Transverse colon (tissue), 4 donors: ENCODE data around the gene MTHFR.

ENCODE experiments used
- CTCF ChIP-seq, 5 experiments: fragments of 200-600 bp in 3 of 5; fragments of 450-650 bp in 2 of 5; sonication (generic) in 3 of 5; IDR thresholded peaks; 1 replicate in 2 of 5; 2 replicates in 3 of 5; pipeline ENCODE4 v1.5.1; 2016 to 2017; ENCODE audit warnings: antibody characterized with exemption in 5 of 5, inconsistent platforms in 3 of 5, mild to moderate bottlenecking in 2 of 5, moderate library complexity in 1 of 5
- POLR2A ChIP-seq: fragments of 450-650 bp; IDR thresholded peaks from one replicate; pipeline ENCODE4 v1.6.1; 2016; ENCODE audit warnings: antibody characterized with exemption, mild to moderate bottlenecking, moderate library complexity
- POLR2AphosphoS5 ChIP-seq, 3 donors: sonication (generic); formaldehyde crosslinking; IDR thresholded peaks; one replicate each; pipeline ENCODE4 v1.6.1; 2016; ENCODE audit warnings: antibody characterized with exemption in 3 of 3

GRCh38 chr1:11784256-11784992 is 21.3 kb downstream of the MTHFR start:
- no peak for TF ChIP-seq POLR2A
- no peak for TF ChIP-seq CTCF (IDR thresholded peaks at IDR 0.05)
- no peak for TF ChIP-seq POLR2AphosphoS5 (IDR thresholded peaks at IDR 0.05)
